Lower lobe of right lung (tissue), 2 donors: ENCODE data around the gene DPF3. TPM values are rescaled to one million over a fixed set of nuclear protein-coding genes. Genes with fewer than 3 reads are reported as not detected.

Experiments
- ATAC-seq, 2 donors: fragments of 200-7000 bp; cut with Tn5 transposase; one replicate each; pipeline ENCODE4 v1.9.1; 2020 to 2022; ENCODE audit warnings: mild to moderate bottlenecking in 2 of 2, moderate library complexity in 2 of 2
- DNase-seq: peaks from one replicate; pipeline ENCODE4 v3.0.0-alpha.2; 2020
- H3K27ac ChIP-seq: fragments of 200-600 bp; one replicate; pipeline ENCODE4 v1.8.0; 2022
- H3K27me3 ChIP-seq: fragments of 200-600 bp; one replicate; pipeline ENCODE4 v1.8.0; 2022; ENCODE audit warnings: low read depth
- H3K36me3 ChIP-seq: fragments of 200-600 bp; one replicate; pipeline ENCODE4 v1.8.0; 2022; ENCODE audit warnings: mild to moderate bottlenecking
- H3K4me1 ChIP-seq: fragments of 200-600 bp; one replicate; pipeline ENCODE4 v1.8.0; 2022
- H3K4me3 ChIP-seq: fragments of 200-600 bp; one replicate; pipeline ENCODE4 v1.8.0; 2022; ENCODE audit warnings: mild to moderate bottlenecking
- H3K9me3 ChIP-seq: fragments of 200-600 bp; one replicate; pipeline ENCODE4 v1.8.0; 2022
- intact Hi-C: fragments of 100-400 bp; cut with DNase I; formaldehyde crosslinking; loops from one replicate; pipeline ENCODE4 v1.11.0; 2022
- total RNA-seq: library from RNA; stranded (reverse); fragmentation: NEBNext Ultra II Directional; extraction: Animal tissue kit (Norgen Biotek cat#: 25700); gene quantifications from one replicate; pipeline ENCODE4 v1.2.1, GENCODE V29; 2021
- TF ChIP-seq, protein P1 (sequence below): fragments of 200-600 bp; IDR thresholded peaks from one replicate; pipeline ENCODE4 v1.8.0; 2022; ENCODE audit warnings: antibody characterized with exemption, mild to moderate bottlenecking
- donor health status: DM: no; HTN: yes; CAD: no; lungs with severe emphysema.

Gene DPF3
- total RNA-seq, 1 donor from 2014 or later = 0.59 TPM

DNA sequence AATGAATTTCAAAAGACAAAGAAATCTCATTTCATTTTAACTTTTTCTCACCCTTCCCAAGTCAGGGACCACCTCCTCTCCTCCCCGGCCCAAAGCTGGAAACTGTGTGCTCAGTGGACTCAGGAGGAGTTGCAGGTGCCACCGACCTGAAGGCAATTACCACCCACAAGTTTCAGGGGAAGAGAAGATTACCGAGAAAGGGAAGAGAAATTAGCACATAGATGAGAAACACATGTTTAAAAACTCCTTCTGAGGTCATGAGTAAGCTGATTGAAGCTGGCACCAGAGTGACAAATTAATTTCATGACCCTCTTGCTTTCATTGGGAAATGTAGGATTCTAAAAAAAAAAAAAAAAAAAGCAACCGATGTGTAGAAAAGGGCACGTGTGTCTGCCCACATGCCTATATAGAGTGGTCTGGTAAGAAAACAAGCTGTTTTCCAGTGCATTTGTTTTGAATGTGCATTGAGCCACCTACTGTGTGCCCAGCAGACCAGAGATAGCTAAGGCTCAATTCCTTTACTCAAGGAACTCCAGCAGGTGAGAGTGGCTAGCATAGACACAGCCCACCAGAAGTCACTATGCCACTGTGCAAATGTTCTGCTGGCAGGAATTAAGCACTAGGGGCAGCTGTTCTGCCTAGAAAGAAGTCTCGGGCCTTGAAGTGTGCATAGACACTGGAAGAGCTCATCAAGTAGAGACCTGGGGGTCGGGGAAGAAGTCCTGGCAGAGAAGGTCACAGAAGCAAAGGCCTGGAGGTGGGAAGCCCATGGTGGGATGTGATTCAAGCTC is 30.5 kb downstream of the DPF3 start:
- Histone ChIP-seq H3K27ac (no peak overlapping the region), H3K4me3 (no peak overlapping the region), H3K36me3 (no peaks in the 10 kb centered on the region), H3K4me1 (no peaks in the 10 kb centered on the region), H3K9me3 (no peaks in the 10 kb centered on the region), H3K27me3 (no peaks in the 10 kb centered on the region)
- intact Hi-C loops = no loop called here
- ATAC-seq (no peak), DNase-seq (no peak)
- TF ChIP-seq, protein P1, sequence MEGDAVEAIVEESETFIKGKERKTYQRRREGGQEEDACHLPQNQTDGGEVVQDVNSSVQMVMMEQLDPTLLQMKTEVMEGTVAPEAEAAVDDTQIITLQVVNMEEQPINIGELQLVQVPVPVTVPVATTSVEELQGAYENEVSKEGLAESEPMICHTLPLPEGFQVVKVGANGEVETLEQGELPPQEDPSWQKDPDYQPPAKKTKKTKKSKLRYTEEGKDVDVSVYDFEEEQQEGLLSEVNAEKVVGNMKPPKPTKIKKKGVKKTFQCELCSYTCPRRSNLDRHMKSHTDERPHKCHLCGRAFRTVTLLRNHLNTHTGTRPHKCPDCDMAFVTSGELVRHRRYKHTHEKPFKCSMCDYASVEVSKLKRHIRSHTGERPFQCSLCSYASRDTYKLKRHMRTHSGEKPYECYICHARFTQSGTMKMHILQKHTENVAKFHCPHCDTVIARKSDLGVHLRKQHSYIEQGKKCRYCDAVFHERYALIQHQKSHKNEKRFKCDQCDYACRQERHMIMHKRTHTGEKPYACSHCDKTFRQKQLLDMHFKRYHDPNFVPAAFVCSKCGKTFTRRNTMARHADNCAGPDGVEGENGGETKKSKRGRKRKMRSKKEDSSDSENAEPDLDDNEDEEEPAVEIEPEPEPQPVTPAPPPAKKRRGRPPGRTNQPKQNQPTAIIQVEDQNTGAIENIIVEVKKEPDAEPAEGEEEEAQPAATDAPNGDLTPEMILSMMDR = no peak

DNA sequence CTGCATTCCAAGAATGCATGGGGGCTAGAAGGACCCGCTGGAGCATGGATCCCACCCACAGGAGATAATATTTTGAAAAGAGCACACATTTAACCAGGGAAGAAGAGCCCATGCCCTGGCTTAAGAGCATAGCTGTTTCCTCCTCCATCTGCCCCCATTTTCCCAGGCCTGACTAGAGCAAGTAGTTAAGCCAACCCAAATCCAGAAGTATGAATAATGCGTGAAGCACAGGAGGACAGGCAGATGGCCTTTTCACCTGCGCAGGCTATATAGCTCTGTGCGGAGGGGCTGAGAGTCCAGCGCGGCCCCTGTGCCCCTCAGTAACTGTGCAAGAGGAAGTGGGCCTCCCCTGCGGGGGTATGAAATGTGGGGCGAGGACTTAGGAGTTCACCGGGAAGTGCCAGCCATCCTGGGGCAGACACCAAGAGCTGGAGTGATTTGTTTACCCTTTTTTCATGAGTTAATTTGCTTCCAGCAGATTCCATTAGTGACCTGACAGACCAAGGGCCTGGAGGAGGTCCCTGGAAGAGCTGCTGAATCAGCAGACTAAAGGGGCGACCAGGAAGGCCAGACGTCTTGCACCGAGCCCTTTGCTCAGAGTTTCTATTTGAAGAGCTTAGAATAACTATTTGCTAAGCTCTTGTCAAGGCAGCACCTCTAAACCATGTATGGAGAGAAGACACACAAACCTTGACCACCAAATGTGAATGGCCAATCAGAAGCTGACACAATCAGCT is 37.2 kb downstream of the DPF3 start:
- Histone ChIP-seq H3K9me3 (no peaks in the 10 kb centered on the region), H3K27ac (no peak overlapping the region), H3K36me3 (no peaks in the 10 kb centered on the region), H3K4me1 (no peaks in the 10 kb centered on the region), H3K4me3 (no peak overlapping the region), H3K27me3 (no peaks in the 10 kb centered on the region)
- ATAC-seq = no peak
- TF ChIP-seq, protein P1 = no peak
- intact Hi-C loops = no loop called here
- no peak for DNase-seq

DNA sequence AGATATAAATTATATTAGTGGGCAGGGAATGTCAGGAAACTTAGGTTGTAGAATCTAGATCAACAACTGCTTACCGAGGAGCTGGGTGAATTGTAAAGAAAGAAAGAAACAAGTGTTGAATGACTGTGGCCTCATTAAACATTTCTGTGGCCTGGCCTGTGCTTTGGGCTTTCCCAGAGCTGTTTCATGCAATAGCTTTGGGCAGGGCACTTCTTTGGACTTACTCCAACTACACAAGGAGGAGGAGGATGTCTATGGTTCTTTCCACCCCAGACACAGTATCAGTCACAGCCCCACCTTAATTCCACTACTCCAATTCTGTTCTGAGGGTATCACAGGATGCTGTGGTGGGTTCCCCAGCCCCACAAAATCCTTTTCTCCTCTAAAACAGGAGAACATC is 38.0 kb downstream of the DPF3 start:
- Histone ChIP-seq H3K36me3 (no peaks in the 10 kb centered on the region), H3K4me1 (no peaks in the 10 kb centered on the region), H3K27me3 (no peaks in the 10 kb centered on the region), H3K27ac (no peak overlapping the region), H3K4me3 (no peak overlapping the region), H3K9me3 (no peaks in the 10 kb centered on the region)
- DNase-seq (no peak), ATAC-seq (no peak)
- intact Hi-C loops = no loop called here
- TF ChIP-seq, protein P1 = no peak

DNA sequence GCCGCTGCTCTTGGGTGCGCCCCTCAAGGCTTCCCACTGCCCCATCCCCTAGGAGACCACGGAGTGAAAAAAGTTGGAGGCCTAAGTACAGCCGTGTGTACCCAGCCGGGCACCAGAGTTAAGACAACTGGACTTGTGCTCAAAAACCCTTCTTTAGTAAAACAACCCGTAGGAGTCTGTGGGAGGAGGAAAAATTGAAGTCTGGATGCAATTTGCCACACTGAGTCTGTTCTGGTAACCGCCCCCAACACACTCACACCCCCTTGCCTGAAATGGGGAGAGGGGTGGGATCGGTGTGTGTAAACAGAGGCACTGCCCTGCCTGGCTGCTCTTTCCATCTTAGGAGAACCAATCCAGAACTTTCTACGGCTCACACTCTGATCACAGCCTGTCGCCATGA is 41.7 kb downstream of the DPF3 start:
- Histone ChIP-seq H3K27me3 (no peaks in the 10 kb centered on the region), H3K27ac (no peak overlapping the region), H3K36me3 (no peaks in the 10 kb centered on the region), H3K4me1 (no peaks in the 10 kb centered on the region), H3K4me3 (no peak overlapping the region), H3K9me3 (no peaks in the 10 kb centered on the region)
- ATAC-seq (no peak), DNase-seq (no peak)
- TF ChIP-seq, protein P1 = no peak
- intact Hi-C loops = no loop called here

DNA sequence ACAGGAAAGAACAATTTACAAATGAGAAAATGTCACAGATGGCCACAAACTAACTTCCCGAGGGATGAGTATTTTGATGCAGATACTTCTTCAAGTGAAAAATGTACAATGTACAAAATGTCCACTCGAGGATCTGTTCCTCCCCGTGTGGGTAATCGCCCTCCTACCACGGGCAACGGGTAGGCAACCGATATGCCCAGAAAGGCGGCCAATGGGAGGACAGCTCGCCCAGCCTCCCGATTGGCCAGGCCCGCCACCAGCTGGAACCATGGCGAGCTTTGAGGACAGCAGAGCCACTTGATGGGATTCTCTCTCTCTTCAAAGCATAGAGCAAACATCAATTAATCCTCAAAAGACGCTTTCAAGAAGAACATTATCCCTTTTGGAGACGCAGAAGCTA is 42.3 kb downstream of the DPF3 start:
- Histone ChIP-seq H3K9me3 (no peaks in the 10 kb centered on the region), H3K4me3 (no peak overlapping the region), H3K4me1 (no peaks in the 10 kb centered on the region), H3K36me3 (no peaks in the 10 kb centered on the region), H3K27me3 (no peaks in the 10 kb centered on the region), H3K27ac (no peak overlapping the region)
- ATAC-seq (no peak), DNase-seq (no peak)
- intact Hi-C loops = no loop called here
- TF ChIP-seq, protein P1 = no peak
